Mesenchymal stem cell (in vitro differentiated cells and primary cell): ENCODE results near the gene SFPQ.

Experiments used
- DNase-seq: peaks from one replicate; pipeline ENCODE4 v3.0.0-alpha.2; 2013
- H2AFZ ChIP-seq: one replicate; pipeline ENCODE4 v1.6.1; 2013; ENCODE audit warnings: low read depth, mild to moderate bottlenecking, control low read depth, inconsistent platforms, low read length, moderate library complexity
- H2AK5ac ChIP-seq: 2 replicates; pipeline ENCODE4 v1.6.1; 2013; ENCODE audit warnings: low read length, moderate library complexity, mild to moderate bottlenecking, inconsistent platforms; ENCODE audit not compliant: severe bottlenecking
- H2BK120ac ChIP-seq: one replicate; pipeline ENCODE4 v1.6.1; 2013; ENCODE audit warnings: low read depth, mild to moderate bottlenecking, inconsistent platforms, low read length, moderate library complexity
- H2BK12ac ChIP-seq, 2 experiments: one replicate each; pipeline ENCODE4 v1.6.1; 2013; ENCODE audit warnings: inconsistent platforms in 2 of 2, low read length in 2 of 2, mild to moderate bottlenecking in 2 of 2, moderate library complexity in 2 of 2, control low read depth in 1 of 2
- H2BK15ac ChIP-seq: one replicate; pipeline ENCODE4 v1.6.1; 2013; ENCODE audit warnings: mild to moderate bottlenecking, low read depth, inconsistent platforms; ENCODE audit not compliant: poor library complexity, severe bottlenecking
- H2BK5ac ChIP-seq: 2 replicates; pipeline ENCODE4 v1.6.1; 2013; ENCODE audit warnings: low read depth, mild to moderate bottlenecking, low read length, control low read depth, inconsistent platforms; ENCODE audit not compliant: poor library complexity, severe bottlenecking
- H3K14ac ChIP-seq, 2 experiments: one replicate each; pipeline ENCODE4 v1.6.1; 2013; ENCODE audit warnings: inconsistent platforms in 2 of 2, low read length in 2 of 2, control low read depth in 1 of 2, mild to moderate bottlenecking in 1 of 2, moderate library complexity in 1 of 2
- H3K18ac ChIP-seq, 2 experiments: one replicate each; pipeline ENCODE4 v1.6.1; 2013; ENCODE audit warnings: inconsistent platforms in 2 of 2, low read length in 2 of 2, control low read depth in 1 of 2, low read depth in 1 of 2, mild to moderate bottlenecking in 1 of 2
- H3K23ac ChIP-seq, 2 experiments: one replicate each; pipeline ENCODE4 v1.6.1; 2013; ENCODE audit warnings: inconsistent platforms in 2 of 2, low read length in 2 of 2, mild to moderate bottlenecking in 2 of 2, moderate library complexity in 2 of 2, control low read depth in 1 of 2
- H3K27ac ChIP-seq: 2 replicates; pipeline ENCODE4 v1.5.1; 2013; ENCODE audit warnings: mild to moderate bottlenecking, moderate library complexity, low read length, control low read depth, inconsistent platforms; ENCODE audit not compliant: poor library complexity, severe bottlenecking
- H3K27me3 ChIP-seq, 2 experiments: 2 replicates each; pipeline versions ENCODE4 v1.6.1 to v1.7.0; 2013; ENCODE audit warnings: low read length in 2 of 2, mild to moderate bottlenecking in 2 of 2, moderate library complexity in 2 of 2, control low read depth in 1 of 2, inconsistent platforms in 1 of 2; ENCODE audit not compliant: control insufficient read depth in 1 of 2, insufficient read depth in 1 of 2
- H3K36me3 ChIP-seq, 2 experiments: 2 replicates each; pipeline versions ENCODE4 v1.6.1 to v1.7.0; 2013; ENCODE audit warnings: low read length in 2 of 2, control low read depth in 1 of 2, inconsistent platforms in 1 of 2, low read depth in 1 of 2, mild to moderate bottlenecking in 1 of 2; ENCODE audit not compliant: insufficient read depth in 2 of 2, control insufficient read depth in 1 of 2
- H3K4ac ChIP-seq, 2 experiments: one replicate each; pipeline ENCODE4 v1.6.1; 2013; ENCODE audit warnings: inconsistent platforms in 2 of 2, low read length in 2 of 2, mild to moderate bottlenecking in 2 of 2, moderate library complexity in 2 of 2, control low read depth in 1 of 2, low read depth in 1 of 2
- H3K4me1 ChIP-seq: 2 replicates; pipeline ENCODE4 v1.6.1; 2013; ENCODE audit warnings: low read depth, low read length, control low read depth; ENCODE audit not compliant: control insufficient read depth, insufficient read depth
- H3K4me2 ChIP-seq: 2 replicates; pipeline ENCODE4 v1.6.1; 2013; ENCODE audit warnings: low read length, mild to moderate bottlenecking, inconsistent platforms; ENCODE audit not compliant: poor library complexity, severe bottlenecking
- H3K4me3 ChIP-seq, 2 experiments: 2 replicates each; pipeline versions ENCODE4 v1.5.1 to v1.7.0; 2013; ENCODE audit warnings: low read length in 2 of 2, mild to moderate bottlenecking in 2 of 2, control low read depth in 1 of 2, low read depth in 1 of 2; ENCODE audit not compliant: insufficient read depth in 1 of 2
- H3K79me1 ChIP-seq: replicated peaks from 2 replicates; pipeline ENCODE4 v1.6.1; 2013; ENCODE audit warnings: mild to moderate bottlenecking, control low read depth, low read length, inconsistent platforms; ENCODE audit not compliant: poor library complexity, severe bottlenecking
- H3K9ac ChIP-seq: 2 replicates; pipeline ENCODE4 v1.7.0; 2013; ENCODE audit warnings: mild to moderate bottlenecking, low read length, moderate library complexity
- H3K9me3 ChIP-seq: 2 replicates; pipeline ENCODE4 v1.7.0; 2013; ENCODE audit warnings: mild to moderate bottlenecking, low read length; ENCODE audit not compliant: control insufficient read depth
- H4K8ac ChIP-seq: one replicate; pipeline ENCODE4 v1.6.1; 2013; ENCODE audit warnings: inconsistent platforms, mild to moderate bottlenecking, low read length, moderate library complexity
- H4K91ac ChIP-seq: one replicate; pipeline ENCODE4 v1.6.1; 2013; ENCODE audit warnings: mild to moderate bottlenecking, low read length, inconsistent platforms
- WGBS: methylation state at CpG from one replicate; pipeline ENCODE4 v1.1.7; 2013; ENCODE audit warnings: mixed read lengths; 5-methylcytosine and 5-hydroxymethylcytosine counted together

Gene SFPQ

DNA sequence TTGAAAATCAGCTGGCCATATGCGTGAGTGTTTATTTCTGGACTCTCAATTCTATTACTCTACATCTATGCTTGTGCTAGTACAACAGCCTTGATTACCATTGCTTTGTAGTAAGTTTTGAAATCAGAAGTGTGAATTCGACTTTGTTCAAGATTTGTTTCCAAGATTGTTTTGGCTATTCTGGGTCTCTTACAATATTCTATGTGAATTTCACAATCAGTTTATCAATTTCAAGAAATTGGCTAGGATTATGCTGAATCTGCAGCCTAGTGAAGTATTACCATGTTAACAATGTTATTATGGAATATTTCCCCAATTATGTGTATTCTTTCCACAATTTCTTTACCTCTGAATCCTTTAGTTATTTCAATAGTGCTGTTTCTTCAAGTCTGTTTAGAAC is 19.5 kb downstream of the SFPQ start:
- no peak overlapping the region for H2AFZ ChIP-seq
- no peak overlapping the region for H3K23ac ChIP-seq
- H3K14ac ChIP-seq: no peak overlapping the region
- H3K4me1 ChIP-seq: peaks cover 1% of the 10 kb centered on the region
- no peak overlapping the region for H2BK12ac ChIP-seq
- H2BK5ac ChIP-seq: no peak overlapping the region
- H3K27me3 ChIP-seq: no peaks in the 10 kb centered on the region
- no peak overlapping the region for H3K4me2 ChIP-seq
- H4K8ac ChIP-seq: no peak overlapping the region
- H2BK15ac ChIP-seq: no peak overlapping the region
- H2BK120ac ChIP-seq: no peak overlapping the region
- no peak overlapping the region for H3K4me3 ChIP-seq
- no peaks in the 10 kb centered on the region for H3K9me3 ChIP-seq
- no peak overlapping the region for H3K4ac ChIP-seq
- H3K79me1 ChIP-seq: peaks cover 2% of the 10 kb centered on the region
- no peak overlapping the region for H4K91ac ChIP-seq
- peaks cover 14 to 48% of the 10 kb centered on the region in 2 experiments for H3K36me3 ChIP-seq
- no peak for DNase-seq
- H3K27ac ChIP-seq: no peak overlapping the region
- WGBS: no CpG with 5 or more reads among the region's 2 CpGs
- H3K9ac ChIP-seq: no peak overlapping the region
- H2AK5ac ChIP-seq: no peak overlapping the region
- no peak overlapping the region for H3K18ac ChIP-seq

- Histone ChIP-seq H2BK120ac (no peak overlapping the region), H3K4me1 (no peaks in the 10 kb centered on the region), H3K27ac (no peak overlapping the region), H4K8ac (no peak overlapping the region), H3K23ac (no peak overlapping the region), H2BK5ac (no peak overlapping the region), H2BK12ac (no peak overlapping the region), H3K79me1 (no peaks in the 10 kb centered on the region), H3K9ac (no peak overlapping the region), H3K36me3 (peaks cover 10 to 33% of the 10 kb centered on the region in 2 experiments), H3K14ac (no peak overlapping the region), H3K4me2 (no peak overlapping the region), H3K18ac (no peak overlapping the region), H4K91ac (no peak overlapping the region), H2AFZ (no peak overlapping the region), H2AK5ac (no peak overlapping the region), H3K4me3 (no peak overlapping the region), H3K27me3 (no peaks in the 10 kb centered on the region), H3K9me3 (no peaks in the 10 kb centered on the region), H2BK15ac (no peak overlapping the region), H3K4ac (no peak overlapping the region)
- 98% methylated on average over 8 of the region's 8 CpGs for WGBS
- no peak for DNase-seq
These were observed 20.9 kb downstream of the SFPQ start for GRCh38 chr1:35172022-35172421.

DNA sequence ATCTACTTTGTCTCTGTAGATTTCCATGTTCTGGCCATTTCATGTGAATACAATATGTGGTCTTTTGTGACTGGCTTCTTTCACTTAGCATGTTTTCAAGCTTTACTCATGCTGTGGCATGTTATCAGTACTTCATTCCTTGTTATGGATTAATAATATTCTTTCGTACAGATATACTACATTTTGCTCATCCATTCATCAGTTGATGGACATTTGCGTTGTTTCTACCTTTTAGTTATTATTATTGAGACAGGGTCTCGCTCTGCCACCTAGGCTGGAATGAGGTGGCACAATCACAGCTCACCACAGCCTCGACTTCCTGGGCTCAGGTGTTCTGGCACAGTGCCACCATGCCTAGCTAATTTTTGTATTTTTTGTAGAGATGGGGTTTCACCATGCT is 21.4 kb downstream of the SFPQ start:
- Histone ChIP-seq H2AK5ac (no peak overlapping the region), H2BK5ac (no peak overlapping the region), H3K4me3 (no peak overlapping the region), H3K4ac (no peak overlapping the region), H3K27ac (no peak overlapping the region), H2BK12ac (no peak overlapping the region), H3K79me1 (no peaks in the 10 kb centered on the region), H3K14ac (no peak overlapping the region), H3K9me3 (no peaks in the 10 kb centered on the region), H3K4me2 (no peak overlapping the region), H4K8ac (no peak overlapping the region), H2BK120ac (no peak overlapping the region), H3K4me1 (no peaks in the 10 kb centered on the region), H2AFZ (no peak overlapping the region), H3K18ac (no peak overlapping the region), H3K9ac (no peak overlapping the region), H2BK15ac (no peak overlapping the region), H3K23ac (no peak overlapping the region), H3K27me3 (no peaks in the 10 kb centered on the region), H3K36me3 (peaks cover 6 to 29% of the 10 kb centered on the region in 2 experiments), H4K91ac (no peak overlapping the region)
- no peak for DNase-seq
- 98% methylated on average over 4 of the region's 4 CpGs for WGBS

DNA sequence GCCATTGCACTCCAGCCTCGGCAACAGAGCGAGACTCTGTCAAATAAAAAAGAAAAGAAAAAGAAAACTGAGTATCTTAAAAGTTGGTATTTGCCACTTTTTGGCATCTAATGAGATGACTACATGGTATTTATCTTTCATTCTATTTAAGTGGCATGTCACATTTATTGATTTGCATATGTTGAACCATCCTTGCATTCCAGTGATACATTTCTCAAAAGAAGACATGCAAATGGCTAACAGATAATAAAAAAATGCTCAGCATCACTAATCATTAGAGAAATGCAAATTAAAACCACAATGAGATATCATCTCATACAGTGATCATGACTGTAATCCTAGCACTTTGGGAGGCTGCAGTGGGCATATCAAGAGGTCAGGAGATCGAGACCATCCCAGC is 28.1 kb downstream of the SFPQ start:
- Histone ChIP-seq H3K9ac (no peak overlapping the region), H3K4me2 (no peak overlapping the region), H3K14ac (no peak overlapping the region), H3K18ac (no peak overlapping the region), H2BK120ac (no peak overlapping the region), H3K27ac (no peak overlapping the region), H3K4me1 (no peaks in the 10 kb centered on the region), H2BK15ac (no peak overlapping the region), H2BK12ac (no peak overlapping the region), H3K27me3 (no peaks in the 10 kb centered on the region), H3K79me1 (no peaks in the 10 kb centered on the region), H2AFZ (no peak overlapping the region), H2AK5ac (no peak overlapping the region), H3K23ac (no peak overlapping the region), H4K91ac (no peak overlapping the region), H2BK5ac (no peak overlapping the region), H3K9me3 (peaks cover 5% of the 10 kb centered on the region), H3K4me3 (no peak overlapping the region), H3K4ac (no peak overlapping the region), H4K8ac (no peak overlapping the region), H3K36me3 (no peaks in the 10 kb centered on the region)
- DNase-seq: no peak
- WGBS: 100% methylated on average over 1 of the region's 3 CpGs
